ENCODE results near the gene TSC1. TPM values are rescaled to one million over a fixed set of nuclear protein-coding genes. Genes with fewer than 3 reads are reported as not detected.

The TSC1 gene
- total RNA-seq, 1 donor from 2014 or later = 50.9 TPM

DNA sequence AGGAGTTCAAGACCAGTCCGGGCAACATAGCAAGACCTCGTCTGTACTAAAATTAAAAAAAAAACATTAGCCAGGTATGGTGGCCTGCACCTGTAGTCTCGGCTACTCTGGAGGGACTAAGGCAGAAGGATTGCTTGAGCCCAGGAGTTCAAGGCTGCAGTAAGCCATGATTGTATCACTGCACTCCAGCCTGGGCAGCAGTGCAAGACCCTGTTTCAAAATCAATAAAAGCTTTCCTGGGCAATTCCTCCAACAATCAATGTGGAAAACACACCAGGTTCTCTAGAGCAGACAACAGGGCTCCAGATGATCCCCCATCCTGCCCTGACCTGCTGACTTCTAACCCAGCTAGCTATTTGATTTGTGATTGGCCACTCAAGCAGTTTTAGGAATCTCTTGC is 67.6 kb downstream of the TSC1 start:
- intact Hi-C loops (cut with DNase I) = no loop called here
- DNase-seq (no peak), ATAC-seq (no peak)
- no peak overlapping the region for H3K4me3 ChIP-seq
- no peaks in the 10 kb centered on the region for H3K27me3 ChIP-seq (ENCODE audit: low read depth)
- H3K27ac ChIP-seq = no peak overlapping the region
- no peaks in the 10 kb centered on the region for H3K9me3 ChIP-seq
- TF ChIP-seq, protein P1, sequence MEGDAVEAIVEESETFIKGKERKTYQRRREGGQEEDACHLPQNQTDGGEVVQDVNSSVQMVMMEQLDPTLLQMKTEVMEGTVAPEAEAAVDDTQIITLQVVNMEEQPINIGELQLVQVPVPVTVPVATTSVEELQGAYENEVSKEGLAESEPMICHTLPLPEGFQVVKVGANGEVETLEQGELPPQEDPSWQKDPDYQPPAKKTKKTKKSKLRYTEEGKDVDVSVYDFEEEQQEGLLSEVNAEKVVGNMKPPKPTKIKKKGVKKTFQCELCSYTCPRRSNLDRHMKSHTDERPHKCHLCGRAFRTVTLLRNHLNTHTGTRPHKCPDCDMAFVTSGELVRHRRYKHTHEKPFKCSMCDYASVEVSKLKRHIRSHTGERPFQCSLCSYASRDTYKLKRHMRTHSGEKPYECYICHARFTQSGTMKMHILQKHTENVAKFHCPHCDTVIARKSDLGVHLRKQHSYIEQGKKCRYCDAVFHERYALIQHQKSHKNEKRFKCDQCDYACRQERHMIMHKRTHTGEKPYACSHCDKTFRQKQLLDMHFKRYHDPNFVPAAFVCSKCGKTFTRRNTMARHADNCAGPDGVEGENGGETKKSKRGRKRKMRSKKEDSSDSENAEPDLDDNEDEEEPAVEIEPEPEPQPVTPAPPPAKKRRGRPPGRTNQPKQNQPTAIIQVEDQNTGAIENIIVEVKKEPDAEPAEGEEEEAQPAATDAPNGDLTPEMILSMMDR (IDR thresholded peaks at IDR 0.05) = no peak
- H3K4me1 ChIP-seq = peaks cover 13% of the 10 kb centered on the region
- H3K36me3 ChIP-seq = no peaks in the 10 kb centered on the region

DNA sequence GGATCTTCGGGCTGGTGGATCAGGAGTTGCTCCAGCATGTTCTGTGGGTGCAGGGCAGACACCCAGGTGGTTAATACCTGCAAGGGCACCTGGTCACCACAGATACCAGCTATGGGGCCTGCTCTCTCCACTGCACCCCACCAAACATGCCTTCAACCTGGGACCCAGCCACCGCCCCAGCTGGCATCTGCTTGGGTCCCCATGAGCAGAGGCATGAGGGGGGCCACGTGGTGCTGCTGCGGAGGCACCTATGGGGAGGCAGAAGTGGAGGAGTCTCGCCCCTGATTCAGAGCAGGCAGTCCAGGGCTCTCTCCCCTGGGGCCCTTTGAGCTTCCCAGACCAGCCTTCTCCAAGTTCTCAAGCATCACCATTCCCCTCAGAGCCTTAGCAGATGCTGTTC is 69.3 kb downstream of the TSC1 start:
- H3K4me3 ChIP-seq = no peak overlapping the region
- H3K4me1 ChIP-seq = peaks cover 13% of the 10 kb centered on the region
- intact Hi-C loops (cut with DNase I) = no loop called here
- ATAC-seq (no peak), DNase-seq (no peak)
- no peaks in the 10 kb centered on the region for H3K36me3 ChIP-seq
- H3K27ac ChIP-seq = no peak overlapping the region
- H3K27me3 ChIP-seq (ENCODE audit: low read depth) = no peaks in the 10 kb centered on the region
- TF ChIP-seq, protein P1 (IDR thresholded peaks at IDR 0.05) = no peak
- H3K9me3 ChIP-seq = no peaks in the 10 kb centered on the region

DNA sequence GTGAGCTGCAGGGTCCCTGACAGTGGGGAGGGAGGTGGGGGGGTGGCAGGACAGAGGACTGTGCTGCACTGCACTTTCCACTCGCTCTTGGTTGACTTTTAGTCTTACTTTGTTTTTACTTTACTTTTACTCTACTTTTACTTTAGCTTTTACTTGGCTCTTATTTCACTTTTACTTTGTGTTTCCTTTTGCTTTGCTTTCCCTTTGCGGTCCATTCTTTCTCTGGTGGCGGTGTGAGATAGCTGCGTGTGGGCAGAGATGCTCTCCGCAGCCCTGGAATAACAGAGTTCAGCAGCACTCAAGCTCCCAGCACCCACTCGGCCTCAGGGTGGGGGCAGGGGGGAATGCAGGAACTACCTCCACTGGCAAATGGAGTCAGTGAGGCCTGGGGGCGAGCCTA is 71.0 kb downstream of the TSC1 start:
- intact Hi-C loops (cut with DNase I) = no loop called here
- ATAC-seq = no peak

DNA sequence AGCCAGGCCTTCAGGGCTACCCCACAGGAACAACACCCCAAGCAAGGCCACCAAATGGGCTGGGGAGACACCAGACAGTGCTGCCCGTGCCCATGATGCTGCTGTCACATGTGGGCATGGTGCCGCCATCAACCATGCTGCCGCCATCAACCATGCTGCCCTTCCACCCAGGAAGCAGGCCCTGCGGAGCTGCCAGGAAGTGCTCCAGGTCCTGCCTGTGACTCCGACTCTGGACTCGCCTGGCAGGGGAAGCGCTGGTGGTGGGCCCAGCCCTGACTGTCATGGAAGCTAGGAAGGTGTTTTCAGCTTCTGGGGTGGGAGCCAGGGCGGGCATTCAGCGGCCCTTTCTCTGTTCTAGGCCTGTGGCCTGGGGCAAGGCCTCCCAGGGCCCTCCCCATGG is 75.2 kb downstream of the TSC1 start:
- ATAC-seq (no peak), DNase-seq (no peak)
- intact Hi-C loops (cut with DNase I) = no loop called here
- Histone ChIP-seq H3K4me1 (no peaks in the 10 kb centered on the region), H3K9me3 (no peaks in the 10 kb centered on the region), H3K4me3 (no peak overlapping the region), H3K27me3 (ENCODE audit: low read depth) (no peaks in the 10 kb centered on the region), H3K27ac (no peak overlapping the region), H3K36me3 (no peaks in the 10 kb centered on the region)
- TF ChIP-seq, protein P1 (IDR thresholded peaks at IDR 0.05) = no peak

More for the DNA sequence above, 71.0 kb downstream of the TSC1 start:
- Histone ChIP-seq H3K27ac (no peak overlapping the region), H3K27me3 (ENCODE audit: low read depth) (no peaks in the 10 kb centered on the region), H3K9me3 (no peaks in the 10 kb centered on the region), H3K4me3 (no peak overlapping the region), H3K4me1 (peaks cover 7% of the 10 kb centered on the region), H3K36me3 (no peaks in the 10 kb centered on the region)
- TF ChIP-seq, protein P1 (IDR thresholded peaks at IDR 0.05) = no peak
- no peak for DNase-seq

DNA sequence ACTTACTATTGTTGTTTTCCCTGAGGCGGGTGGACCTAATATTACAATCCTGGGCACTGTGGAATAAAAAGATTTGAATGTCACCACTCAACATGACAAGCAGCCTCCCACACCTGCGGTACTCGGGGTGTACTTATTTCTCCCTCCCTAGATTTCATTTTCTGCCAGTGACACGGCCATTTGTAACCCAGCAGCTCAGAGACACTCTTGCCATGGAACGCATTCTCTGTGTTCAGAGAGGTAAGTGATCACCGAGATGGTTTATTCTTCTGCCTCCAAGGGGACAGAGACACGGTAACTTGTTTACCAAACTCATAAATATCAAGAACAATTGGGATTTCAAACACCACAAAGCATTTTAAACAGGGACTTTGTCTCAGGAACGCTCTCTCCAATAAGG is 77.5 kb downstream of the TSC1 start:
- no peaks in the 10 kb centered on the region for H3K27me3 ChIP-seq (ENCODE audit: low read depth)
- ATAC-seq = no peak
- DNase-seq = no peak
- intact Hi-C loops (cut with DNase I) = no loop called here
- no peaks in the 10 kb centered on the region for H3K9me3 ChIP-seq
- H3K4me3 ChIP-seq = no peak overlapping the region
- H3K27ac ChIP-seq = no peak overlapping the region
- no peaks in the 10 kb centered on the region for H3K36me3 ChIP-seq
- TF ChIP-seq, protein P1 (IDR thresholded peaks at IDR 0.05) = no peak
- H3K4me1 ChIP-seq = no peaks in the 10 kb centered on the region

DNA sequence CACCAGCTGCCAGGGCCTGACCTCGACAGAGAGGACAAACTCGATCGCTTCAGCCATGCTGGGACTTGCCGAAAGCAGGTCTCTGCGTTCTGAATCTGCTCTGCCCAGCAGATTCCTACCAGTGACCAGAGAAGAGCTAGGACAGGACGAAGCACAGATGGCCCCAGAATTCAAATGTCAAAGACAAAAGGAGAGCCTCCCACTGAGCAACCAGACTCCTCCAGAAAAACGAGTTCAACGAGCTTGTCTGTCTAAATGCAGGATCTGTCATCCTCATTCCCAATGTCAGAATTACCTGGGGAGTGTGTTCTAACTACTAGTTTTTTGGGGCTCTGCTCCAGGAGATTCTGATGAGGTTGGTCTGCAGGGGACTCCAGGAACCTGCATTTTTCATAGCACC is 79.7 kb downstream of the TSC1 start:
- Histone ChIP-seq H3K4me3 (no peak overlapping the region), H3K27me3 (ENCODE audit: low read depth) (no peaks in the 10 kb centered on the region), H3K9me3 (no peaks in the 10 kb centered on the region), H3K27ac (no peak overlapping the region), H3K36me3 (no peaks in the 10 kb centered on the region), H3K4me1 (no peaks in the 10 kb centered on the region)
- ATAC-seq (no peak), DNase-seq (no peak)
- intact Hi-C loops (cut with DNase I) = no loop called here
- TF ChIP-seq, protein P1 (IDR thresholded peaks at IDR 0.05) = no peak
